ENCODE data around the gene UBE2U.
"Not testable (repeated sequence)": the region's sequence is repeated elsewhere in the genome, so short reads cannot be mapped to it uniquely, and the experiment has no call there.

UBE2U gene

GRCh38 chr1:64242895-64243756 is 39.7 kb downstream of the UBE2U start:
- peak; percentile 85 for DNase-seq

DNA sequence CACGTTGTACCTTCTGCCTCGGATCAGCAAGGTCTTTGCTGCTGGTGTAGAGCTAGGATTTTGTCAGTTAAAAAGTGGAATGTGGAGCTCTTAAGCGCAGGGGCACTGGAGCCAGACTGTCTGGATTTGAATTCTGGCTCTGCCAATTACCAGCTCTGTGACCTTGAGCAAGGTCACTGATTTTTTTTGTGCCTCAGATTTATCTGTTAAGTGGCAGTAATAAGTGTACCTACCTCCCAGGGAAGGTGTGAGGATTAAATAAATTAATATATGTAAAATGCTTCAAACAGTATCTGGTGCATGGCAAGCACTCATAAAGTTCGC is 40.3 kb downstream of the UBE2U start:
- DNase-seq: no peak

GRCh38 chr1:64245495-64245894 is 42.1 kb downstream of the UBE2U start:
- no peak for DNase-seq

GRCh38 chr1:64246294-64246917 is 43.0 kb downstream of the UBE2U start:
- DNase-seq: peak; percentile 88

- DNase-seq: peak; percentile 76
Measured at GRCh38 chr1:64248065-64248464, 44.6 kb downstream of the UBE2U start.

- DNase-seq: not testable (repeated sequence)
Measured at GRCh38 chr1:64250472-64250871, 47.0 kb downstream of the UBE2U start.

DNA sequence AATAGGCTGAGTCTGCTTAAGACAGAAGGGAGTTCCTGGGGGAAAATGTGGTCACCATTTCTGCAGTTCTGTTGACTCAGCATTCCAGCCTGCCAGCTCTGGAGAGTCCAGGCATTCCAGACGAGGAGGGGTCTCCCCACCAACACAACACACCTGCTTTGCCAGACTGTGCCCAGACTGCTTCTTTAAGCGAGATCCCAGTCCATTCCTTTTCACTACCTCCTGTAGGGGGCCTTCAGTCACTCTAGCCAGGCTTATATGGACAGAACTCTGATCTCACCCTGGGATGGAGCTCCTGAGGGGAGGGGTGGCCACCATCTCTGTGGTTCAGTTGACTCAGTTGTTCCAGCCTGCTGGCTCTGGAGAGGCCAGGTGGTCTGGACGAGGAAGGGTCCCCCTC is 48.5 kb downstream of the UBE2U start:
- DNase-seq: no peak

DNA sequence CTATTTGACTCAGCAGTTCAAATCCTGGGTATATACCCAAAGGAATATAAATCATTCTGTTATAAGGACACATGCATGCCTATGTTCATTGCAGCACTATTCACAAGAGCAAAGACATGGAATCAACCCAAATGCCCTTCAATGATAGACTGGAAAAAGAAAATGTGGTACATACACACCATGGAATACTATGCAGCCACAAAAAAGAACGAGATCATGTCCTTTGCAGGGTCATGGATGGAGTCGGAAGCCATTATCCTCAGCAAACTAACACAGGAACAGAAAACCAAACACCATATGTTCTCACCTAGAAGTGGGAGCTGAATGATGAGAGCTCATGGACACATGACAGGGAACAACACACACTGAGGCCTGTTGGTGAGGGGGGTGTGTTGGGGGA is 53.8 kb downstream of the UBE2U start:
- not testable (repeated sequence) for DNase-seq

DNA sequence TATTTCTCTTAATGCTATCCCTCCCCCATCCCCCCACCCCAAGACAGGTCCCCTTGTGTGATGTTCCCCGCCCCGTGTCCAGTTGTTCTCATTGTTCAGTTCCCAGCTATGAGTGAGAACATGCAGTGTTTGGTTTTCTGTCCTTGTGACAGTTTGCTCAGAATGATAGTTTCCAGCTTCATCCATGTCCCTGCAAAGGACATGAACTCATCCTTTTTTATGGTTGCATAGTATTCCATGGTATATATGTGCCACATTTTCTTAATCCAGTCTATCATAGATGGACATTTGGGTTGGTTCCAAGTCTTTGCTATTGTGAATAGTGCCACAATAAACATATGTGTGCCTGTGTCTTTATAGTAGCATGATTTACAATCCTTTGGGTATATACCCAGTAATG is 55.0 kb downstream of the UBE2U start:
- DNase-seq: not testable (repeated sequence)

- DNase-seq: no peak
Measured at GRCh38 chr1:64263335-64263734, 59.9 kb downstream of the UBE2U start.

- DNase-seq: no peak
Measured at GRCh38 chr1:64263856-64264255, 60.4 kb downstream of the UBE2U start.

GRCh38 chr1:64265141-64265540 is 61.7 kb downstream of the UBE2U start:
- DNase-seq: no peak

DNA sequence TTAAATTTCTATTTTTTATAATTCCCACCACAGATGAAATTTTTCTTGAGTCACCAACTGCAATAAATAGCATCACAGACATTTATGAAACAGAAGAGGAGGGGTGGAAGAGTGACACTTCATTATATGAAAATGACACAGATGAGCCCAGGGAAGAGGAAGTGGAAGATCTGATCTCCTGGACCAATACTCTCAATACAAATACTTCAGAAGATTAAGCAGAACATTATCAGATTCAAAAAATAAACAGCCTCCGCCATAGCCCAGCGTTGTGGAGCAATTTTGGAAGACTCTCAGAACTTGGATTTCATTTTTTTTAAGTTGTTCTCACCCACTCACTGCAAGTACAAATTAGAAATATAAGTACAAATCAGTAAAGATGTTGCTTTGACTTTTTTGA is 63.6 kb downstream of the UBE2U start:
- DNase-seq: no peak

GRCh38 chr1:64268653-64269557 is 65.5 kb downstream of the UBE2U start:
- DNase-seq: peak; percentile 97

- no peak for DNase-seq
Measured at GRCh38 chr1:64269558-64269884, 66.1 kb downstream of the UBE2U start.

- no peak for DNase-seq
Measured at GRCh38 chr1:64280001-64280400, 76.6 kb downstream of the UBE2U start.

DNA sequence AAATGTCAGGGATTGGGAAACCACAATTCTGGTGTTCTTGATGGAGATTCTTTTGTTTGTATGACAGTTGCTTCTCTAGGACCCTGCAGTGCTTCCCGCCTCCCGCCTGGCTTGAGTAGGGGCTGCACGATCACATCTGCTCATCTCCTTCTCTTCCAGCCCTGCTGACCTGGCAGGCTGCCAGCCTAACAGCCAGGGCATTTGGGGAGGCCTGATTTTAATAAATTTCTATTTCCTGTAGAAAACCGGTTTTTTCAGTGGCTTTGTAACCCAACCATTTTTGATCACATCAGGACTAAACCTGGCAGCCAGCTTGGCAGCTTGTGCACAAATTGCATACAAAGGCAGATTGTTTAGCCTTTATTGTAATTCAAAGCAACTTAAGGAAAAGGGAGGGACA is 78.9 kb downstream of the UBE2U start:
- peak; percentile 70 for DNase-seq

DNA sequence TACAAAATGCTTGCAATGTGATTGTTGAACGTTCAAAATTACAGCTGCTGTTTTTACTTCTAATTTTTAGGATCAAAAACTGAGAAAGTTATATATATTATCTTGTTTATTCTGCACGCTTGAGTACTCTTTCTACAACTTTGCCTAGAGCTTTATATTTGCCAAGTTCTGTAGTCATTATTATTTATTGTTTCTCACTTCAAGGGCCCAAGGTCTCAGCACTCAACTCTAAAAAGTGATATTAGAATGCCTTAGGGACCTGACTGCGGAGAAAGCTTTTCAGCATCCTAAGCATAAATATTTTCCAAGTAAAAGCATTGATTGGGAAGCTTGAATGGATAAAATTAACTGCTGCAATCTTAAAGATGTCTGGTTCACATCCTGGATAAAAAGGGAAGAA is 83.6 kb downstream of the UBE2U start:
- no peak for DNase-seq

GRCh38 chr1:64290420-64290819 is 87.0 kb downstream of the UBE2U start:
- DNase-seq: no peak

- DNase-seq: no peak
Measured at GRCh38 chr1:64291931-64292330, 88.5 kb downstream of the UBE2U start.

DNA sequence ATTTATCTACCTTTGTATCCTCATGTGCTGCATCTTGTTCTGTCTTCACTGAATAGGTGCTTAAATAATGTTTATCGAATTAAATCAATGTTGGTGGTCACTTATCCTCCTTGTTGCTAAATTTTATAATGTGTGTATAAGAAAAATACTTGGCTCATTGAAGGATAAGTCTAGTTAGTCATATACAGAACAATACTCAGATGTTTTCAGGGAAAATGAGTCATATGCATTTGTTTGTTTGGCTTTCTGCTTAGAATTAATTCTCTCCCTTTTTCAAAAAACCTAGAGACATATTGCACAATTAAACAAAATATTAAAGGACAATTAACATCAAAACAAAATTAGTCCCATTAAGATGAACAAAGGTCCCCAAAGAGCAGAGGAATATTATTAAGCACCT is 89.0 kb downstream of the UBE2U start:
- DNase-seq: no peak

GRCh38 chr1:64293820-64294219 is 90.4 kb downstream of the UBE2U start:
- no peak for DNase-seq

DNA sequence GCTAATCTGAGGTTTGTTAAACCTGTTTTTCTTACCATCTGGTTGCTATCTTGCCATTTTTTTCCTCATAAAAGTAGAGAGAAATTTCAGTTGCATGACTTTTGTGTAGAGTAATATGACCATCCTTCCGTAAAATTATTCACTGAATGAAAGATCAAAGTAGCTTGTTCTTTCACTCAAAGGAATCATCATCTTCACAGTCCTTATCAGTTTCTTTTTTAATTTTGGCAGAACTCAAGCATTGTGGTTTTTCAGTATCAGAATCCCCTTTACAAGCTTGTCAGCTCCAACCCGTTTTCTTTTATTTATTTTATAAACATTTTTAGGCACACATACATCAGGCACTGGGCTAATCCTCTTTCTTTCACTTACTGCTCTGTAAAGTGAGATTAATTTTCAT is 91.7 kb downstream of the UBE2U start:
- DNase-seq: no peak

DNA sequence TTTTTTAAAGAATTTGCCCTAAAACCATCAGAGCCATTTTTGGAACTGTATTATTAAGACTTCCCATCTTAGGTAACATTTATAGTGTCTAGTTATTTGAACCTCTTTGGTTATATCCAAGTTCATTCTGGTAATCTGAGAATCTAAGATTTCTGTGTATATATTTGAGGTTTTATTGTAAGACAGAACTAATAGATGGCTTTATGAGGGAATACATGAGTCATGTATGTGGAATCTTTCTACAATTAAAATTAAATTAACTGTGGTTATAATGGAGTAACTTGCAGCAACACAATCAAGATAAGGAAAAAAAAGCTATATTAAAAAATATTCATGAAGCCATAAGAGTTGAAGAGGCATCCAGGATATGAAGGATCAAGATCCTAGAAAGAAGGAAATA is 92.1 kb downstream of the UBE2U start:
- DNase-seq: no peak

All from NCI-H2029 treated with DMSO at 0.1 percent for 48 hours (cell line).